C4-2B (cell line): Measurements from ENCODE around the gene JADE3.

Source experiments
- CTCF ChIP-seq: fragments of 450-650 bp; conservative IDR thresholded peaks from 2 replicates; pipeline ENCODE4 v1.5.1; 2017; ENCODE audit warnings: mild to moderate bottlenecking
- ZFX ChIP-seq: fragments of 450-650 bp; IDR thresholded peaks from 2 replicates; pipeline ENCODE4 v1.6.1; 2017

GRCh38 chrX:47078129-47079043 lies 166.2 kb downstream of the JADE3 start, which contains the start of gene RGN:
- TF ChIP-seq CTCF (no peak), ZFX (no peak)
